Fibroblast of skin of right biceps (primary cell): ENCODE results near the gene ATP6V0A4.
"Not testable (repeated sequence)": the region's sequence is repeated elsewhere in the genome, so short reads cannot be mapped to it uniquely, and the experiment has no call there.

Experiments
- DNase-seq: peaks from one replicate; pipeline ENCODE4 v3.0.0-alpha.2; 2013

ATP6V0A4 gene

DNA sequence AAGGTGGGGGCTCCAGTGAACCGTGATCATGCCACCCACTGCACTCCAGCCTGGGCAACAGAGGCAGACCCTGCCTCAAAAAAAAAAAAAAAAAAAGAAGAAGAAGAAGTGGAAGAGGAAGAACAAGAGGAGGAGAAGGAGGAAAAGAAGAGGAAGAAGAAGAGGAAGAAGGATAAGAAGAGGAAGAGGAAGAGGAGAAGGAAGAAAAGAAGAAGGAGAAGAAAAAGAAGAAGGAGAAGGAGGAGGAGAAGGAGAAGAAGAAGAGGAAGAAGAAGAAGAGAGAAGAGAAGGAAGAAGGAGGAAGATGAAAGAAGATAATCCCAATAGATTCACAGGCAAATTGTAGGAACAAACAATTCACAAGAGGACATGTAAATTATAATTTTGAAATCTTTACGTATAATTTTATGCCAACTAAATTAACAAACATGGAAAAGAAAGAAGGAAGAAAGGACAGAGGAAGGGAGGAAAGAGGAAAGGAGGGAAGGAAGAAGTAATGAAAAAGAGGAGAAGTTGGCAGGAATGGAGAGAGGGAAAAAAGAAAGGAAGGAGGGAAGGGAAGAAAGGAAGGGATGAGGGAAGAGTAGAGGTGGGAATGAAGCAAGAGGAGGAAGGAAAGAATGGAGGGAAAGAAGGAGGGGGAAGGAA lies 100.3 kb downstream of the ATP6V0A4 start:
- DNase-seq, result no peak

- not testable (repeated sequence) for DNase-seq
Observed at GRCh38 chr7:138695776-138696175, 102.2 kb downstream of the ATP6V0A4 start.

DNA sequence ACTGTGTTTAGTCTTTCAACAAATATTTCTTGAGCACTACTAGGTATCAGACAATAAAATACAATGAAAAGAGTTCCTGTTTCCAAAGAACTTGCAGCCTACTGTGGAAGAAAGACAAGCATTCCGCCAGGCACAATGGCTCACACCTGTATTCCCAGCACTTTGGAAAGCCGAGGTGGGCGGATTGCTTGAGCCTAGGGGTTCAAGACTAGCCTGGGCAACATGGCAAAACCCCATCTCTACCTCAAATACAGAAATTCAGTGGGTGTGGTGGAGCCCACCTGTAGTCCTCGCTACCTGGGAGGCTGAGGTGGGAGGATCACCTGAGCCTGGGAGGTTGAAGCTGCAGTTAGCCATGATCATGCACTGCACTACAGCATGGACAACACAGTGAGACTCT lies 102.9 kb downstream of the ATP6V0A4 start:
- DNase-seq, result no peak

- DNase-seq, result no peak
Observed at GRCh38 chr7:138691178-138691577, 106.8 kb downstream of the ATP6V0A4 start.

DNA sequence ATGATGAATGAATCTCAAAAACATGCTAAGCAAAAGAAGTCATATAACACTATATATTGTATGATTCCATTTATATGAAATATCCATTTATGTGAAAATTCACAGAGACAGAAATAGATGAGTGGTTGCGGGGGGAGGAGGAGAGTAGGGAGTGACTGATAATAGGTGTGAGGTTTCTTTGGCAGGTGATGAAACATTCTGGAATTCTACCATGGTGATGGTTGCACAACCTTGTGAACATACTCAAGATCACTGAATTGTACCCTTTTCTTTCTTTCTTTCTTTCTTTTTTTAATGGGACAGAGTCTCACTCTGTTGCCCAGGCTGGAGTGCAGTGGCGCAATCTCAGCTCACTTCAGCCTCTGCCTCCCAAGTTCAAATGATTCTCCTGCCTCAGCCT lies 107.5 kb downstream of the ATP6V0A4 start:
- no peak for DNase-seq

DNA sequence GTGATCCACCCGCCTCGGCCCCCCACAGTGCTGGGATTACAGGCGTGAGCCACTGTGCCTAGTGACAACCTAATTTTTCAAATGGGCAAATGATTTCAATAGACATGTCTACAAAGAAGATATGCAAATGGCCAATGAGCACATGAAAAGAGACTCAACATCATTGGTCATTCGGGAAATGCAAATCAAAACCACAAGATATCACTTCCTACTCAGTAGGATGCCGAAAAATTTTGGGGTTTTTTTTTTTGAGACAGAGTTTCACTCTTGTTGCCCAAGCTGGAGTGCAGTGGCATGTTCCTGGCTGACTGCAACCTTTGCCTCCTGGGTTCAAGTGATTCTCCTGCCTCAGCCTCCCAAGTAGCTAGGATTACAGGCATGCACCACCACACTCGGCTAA lies 110.0 kb downstream of the ATP6V0A4 start:
- DNase-seq, result not testable (repeated sequence)

DNA sequence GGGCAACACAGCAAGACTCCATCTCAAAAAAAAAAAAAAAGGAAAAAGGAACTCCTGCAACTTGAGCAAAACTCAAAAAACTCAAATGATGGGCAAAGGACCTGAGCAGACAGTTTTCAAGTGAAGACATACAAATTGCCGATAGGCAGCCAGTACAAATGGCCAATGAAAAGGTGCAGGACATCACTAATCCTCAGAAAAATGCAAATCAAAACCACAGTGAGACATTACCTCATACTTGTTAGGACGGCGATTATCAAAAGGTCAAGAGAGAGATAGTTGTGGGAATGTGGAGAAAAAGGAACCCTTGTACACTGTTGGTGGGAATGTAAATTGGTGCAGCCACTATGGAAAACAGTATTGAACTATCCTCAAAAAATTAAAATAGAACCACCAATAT lies 113.7 kb downstream of the ATP6V0A4 start:
- DNase-seq, result no peak

DNA sequence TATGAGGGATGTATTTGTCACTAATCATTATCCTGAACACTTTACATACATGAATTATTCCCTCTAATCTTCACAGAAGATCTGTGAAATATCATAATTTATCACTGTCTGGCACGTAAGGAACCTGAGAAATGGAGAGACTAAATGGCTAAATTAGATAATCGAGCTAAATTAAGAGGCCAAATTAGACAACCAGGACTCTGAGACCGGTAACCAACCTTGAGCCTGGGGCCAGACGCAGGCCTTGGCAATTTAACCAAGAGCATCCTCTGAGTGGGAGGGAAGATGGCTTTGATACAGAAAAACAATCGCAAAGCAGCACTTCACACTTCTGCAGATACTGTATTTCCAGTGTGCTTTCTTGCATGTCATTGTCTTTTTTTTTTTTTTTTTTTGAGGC lies 118.2 kb downstream of the ATP6V0A4 start:
- no peak for DNase-seq

DNA sequence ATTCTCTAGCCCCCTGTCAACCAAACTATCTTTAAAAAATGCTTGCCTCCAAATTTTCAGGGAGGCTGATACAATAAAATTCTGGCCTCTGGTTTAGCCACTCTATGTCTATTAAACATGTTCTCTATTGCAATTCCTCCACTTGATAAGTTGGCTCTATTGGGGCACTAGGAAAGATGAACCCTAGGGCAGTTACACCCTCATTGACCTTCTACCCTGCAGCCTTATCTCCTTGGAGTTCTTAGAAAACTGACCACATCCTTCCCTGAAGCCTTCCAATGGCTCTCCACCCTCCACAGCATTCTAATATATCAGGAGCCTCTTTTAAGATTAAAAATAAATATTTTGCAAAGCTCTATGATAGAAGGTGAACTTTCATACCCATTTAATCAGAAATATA lies 127.4 kb downstream of the ATP6V0A4 start:
- no peak for DNase-seq

DNA sequence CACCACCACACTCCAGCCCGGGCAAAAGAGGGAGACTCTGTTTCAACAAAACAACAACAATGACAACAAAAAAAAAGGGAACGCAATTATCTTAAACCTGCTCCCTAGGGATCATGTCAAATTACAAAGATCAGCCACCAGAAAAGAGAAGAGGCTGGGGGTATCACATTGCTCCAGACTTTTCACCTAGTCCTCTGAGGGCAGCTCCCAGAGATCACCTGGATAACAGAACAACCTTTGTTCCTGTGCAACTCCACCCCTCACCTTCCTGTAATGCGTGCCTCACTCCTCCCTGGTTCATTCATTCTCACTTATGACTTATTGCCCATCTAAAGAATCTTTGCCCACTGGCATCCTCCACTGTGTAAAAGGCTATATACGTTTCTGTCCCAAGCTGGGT lies 128.6 kb downstream of the ATP6V0A4 start:
- no peak for DNase-seq

DNA sequence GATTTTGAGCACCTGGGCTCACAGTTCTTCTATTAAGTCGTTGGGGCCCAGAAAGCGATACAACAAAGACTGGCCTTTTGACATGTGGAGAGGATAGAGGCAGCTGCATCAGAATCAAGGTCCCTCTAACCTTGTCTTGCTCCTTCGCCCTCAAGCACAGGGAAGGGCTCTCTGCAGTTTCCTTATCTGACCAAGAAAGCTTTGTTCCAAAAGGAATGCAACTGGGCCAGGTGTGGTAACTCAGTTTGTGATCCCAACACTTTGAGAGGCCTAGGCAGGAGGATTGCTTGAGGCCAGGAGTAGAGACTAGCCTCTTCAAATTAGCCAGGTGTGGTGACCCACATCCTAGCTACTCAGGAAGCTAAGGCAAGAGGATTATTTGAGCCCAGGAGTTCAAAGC lies 129.1 kb downstream of the ATP6V0A4 start:
- DNase-seq, result no peak

- DNase-seq, result no peak
Observed at GRCh38 chr7:138668229-138668596, 129.8 kb downstream of the ATP6V0A4 start.

DNA sequence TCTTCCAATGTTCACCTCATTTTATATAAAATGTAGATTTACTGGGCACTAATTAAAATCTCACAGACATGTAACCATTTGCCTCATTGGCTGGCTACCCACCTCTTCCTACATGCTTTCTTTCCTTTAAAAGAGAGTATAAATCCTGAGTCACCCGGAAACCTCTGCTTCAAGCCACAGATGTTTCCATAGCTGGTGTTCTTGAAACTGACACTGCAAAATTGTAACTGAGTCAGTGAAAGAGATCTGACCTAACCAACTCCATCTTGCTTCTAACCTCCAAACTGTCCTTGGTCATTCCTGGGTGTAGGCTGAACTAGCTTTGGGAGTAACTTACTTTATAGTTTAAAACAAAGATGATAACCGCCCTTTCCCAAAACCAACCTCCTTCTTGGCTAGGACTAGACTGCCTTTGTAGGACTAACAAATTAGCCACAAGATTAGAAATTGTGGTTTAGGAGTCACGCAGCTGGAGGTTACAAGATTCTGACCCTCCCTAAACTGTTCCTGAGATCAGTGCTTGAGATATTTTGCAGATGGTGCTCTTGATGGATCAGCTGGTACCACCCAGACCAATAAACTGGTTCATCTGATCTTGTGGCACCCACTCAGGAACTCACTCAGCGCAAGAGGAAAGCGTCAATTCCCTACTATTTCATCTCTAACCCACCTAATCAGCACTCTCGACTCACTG lies 130.3 kb downstream of the ATP6V0A4 start:
- DNase-seq, result no peak

DNA sequence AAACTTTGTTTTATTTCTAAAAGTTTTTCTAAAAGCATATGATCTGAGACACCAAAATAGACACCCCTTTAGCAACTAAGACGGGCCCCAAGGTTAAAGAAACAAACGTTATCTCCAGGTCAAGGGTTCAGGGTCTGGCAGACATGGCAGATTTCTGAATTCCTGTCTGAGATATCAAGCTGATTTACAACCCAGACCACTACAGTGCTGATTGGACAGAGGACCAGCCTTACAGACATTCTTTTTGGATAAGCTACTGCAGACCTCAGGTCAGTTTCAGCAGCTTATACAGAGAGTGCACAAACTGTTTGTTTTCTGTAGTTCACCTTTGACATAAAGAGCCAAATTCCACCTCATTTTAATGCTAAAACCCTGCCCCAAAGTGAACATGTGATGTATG lies 131.6 kb downstream of the ATP6V0A4 start:
- DNase-seq, result no peak

GRCh38 chr7:138665669-138666140 lies 132.3 kb downstream of the ATP6V0A4 start:
- DNase-seq, result no peak

- DNase-seq, result no peak
Observed at GRCh38 chr7:138665249-138665648, 132.7 kb downstream of the ATP6V0A4 start.

- DNase-seq, result no peak
Observed at GRCh38 chr7:138663725-138664710, 134.0 kb downstream of the ATP6V0A4 start.

GRCh38 chr7:138662991-138663320 lies 135.0 kb downstream of the ATP6V0A4 start:
- DNase-seq, result no peak

DNA sequence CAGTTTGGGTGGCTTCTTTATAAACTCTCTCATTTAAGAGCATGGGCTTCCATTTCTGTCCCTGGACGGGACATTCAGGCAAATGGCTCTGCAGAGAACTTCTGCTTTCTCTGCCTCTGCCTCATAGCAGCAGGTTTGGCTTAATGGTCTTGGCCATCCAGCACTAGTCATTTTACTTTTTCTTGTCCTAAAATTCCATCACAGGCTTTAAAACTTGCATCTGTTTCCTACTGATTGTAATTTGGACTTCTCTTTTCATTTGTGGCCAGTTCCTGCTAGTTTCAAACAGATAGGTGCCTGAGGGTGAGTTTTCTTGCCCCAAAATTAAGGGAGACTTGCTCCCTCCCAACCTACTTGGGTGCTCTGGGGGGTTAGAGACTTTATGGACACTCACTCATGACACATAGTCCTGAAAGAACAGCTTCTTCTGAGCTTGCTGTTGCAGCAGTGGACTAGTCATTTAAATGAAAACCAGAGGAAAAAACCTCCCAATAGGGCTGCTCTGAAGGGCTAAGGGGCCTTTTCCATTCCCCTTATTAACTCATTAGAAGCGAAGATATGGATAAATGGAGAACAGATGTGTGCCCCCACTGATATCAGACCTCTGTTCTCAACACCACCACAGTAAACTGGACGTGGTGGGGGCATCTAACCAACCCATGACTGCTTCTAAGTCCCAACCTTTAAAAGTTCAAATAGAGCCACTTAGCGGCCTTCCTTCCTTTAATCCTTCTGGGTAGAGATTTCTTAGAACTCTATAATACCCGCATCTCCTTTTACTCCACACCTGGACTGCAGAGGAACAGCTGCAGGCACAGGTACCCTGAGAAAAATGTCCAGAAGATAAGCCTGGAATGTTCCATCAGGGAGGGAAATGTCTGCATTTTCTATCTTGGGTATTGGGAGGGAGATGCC lies 135.7 kb downstream of the ATP6V0A4 start:
- no peak for DNase-seq

- DNase-seq, result no peak
Observed at GRCh38 chr7:138661069-138661635, 136.8 kb downstream of the ATP6V0A4 start.

GRCh38 chr7:138658889-138659288 lies 139.1 kb downstream of the ATP6V0A4 start:
- DNase-seq, result no peak

DNA sequence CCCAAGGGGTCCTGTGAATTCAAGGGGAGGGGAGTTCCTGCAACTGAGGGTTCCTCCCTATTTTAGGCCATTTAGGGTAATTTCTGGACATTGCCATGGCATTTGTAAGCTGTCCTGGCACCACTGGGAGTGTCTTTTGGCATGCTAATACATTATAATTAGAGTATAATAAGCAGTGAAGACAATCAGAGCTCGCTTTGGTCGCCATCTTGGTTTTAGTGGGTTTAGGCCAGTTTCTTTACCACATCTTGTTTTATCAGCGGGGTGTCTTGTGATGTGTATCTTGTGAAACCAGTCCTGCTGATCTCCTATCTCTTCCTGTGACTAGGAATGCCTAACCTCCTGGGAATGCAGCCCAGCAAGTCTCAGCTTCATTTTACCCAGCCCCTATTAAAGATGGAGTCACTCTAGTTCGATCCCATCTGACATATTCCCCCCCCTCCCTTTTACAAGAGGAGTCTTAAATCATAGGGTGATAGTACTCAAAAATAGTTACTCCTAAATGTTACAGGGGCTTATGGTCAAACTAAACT lies 140.1 kb downstream of the ATP6V0A4 start:
- DNase-seq, result no peak
